NCI-H2107 treated with DMSO at 0.1 percent for 48 hours (cell line): Measurements from ENCODE around the gene CACNA1G.
A peak's percentile ranks its signal among the peaks of the same experiment; 100 is the strongest.

Experiments used
- DNase-seq: peaks from one replicate; lab custom pipeline; 2025; ENCODE audit not compliant: unreplicated experiment; lab: John Stamatoyannopoulos, UW

The CACNA1G gene

DNA sequence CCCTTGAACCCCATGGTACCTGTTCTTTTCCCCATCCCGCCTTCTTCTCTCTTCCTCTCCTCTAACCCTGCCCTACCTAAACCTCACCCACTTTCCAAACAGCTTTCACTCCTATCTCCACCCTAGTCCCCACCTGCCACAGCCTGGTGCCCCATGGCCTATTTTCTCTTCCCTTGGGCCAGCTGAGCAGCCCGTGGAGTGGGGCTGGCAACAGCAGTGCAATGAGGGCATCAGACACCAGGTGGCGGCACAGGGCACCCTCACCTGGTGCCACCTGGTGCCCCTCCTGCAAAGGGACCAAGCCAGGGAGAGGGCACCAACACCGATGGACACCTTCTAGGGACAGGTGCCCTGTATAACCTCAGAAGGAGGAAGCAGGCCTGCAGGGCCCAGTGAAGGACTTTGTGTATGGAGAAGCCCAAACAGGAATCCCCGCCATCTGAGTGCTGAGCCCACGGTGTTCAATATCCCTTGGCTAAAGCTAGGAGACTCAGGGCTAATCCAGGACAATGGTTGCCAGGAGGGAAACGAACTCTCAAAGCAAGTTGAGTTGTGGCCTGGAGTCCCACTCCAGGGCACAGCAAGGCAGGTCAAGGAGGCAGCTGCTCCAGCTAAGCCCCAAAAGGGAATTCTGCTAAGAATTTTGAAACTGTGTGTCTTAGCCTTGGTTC, 70.1 kb downstream of the CACNA1G start:
- peak; percentile 22 for DNase-seq

DNA sequence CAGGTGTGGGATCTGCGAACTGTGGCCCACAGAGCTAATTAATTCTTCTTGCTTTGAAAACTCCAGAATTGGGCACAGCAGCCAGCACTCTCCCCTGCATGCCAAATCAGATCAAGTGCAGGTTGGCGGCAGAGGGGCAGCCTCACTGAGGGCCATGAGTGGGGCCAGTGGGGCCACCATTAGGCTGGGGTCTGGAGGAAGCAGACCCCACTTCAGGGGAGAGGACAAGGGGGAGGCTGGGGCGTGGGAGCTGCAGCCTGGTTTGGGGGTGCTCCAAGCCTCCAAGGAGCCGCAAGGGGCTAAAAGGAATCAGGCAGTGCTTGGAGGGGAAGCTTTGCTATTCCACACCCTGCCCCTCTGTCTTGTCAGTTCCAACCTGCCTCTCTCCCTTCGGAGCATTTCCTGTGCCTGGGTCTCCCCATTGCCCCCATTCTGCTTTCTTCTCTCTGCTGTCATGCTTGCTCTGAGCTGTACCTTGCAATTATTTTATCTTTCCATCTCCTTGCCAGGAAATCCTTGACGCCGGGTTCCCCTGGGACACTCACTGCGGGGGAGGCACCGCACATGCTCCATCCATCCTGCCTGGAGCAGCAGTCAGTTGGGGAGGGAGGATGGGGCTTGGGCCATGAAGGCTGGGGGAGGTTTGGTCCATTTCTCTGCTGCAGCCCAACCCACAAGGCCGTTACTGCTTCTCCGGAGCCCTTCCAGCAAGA, 70.8 kb downstream of the CACNA1G start:
- DNase-seq, result no peak

DNA sequence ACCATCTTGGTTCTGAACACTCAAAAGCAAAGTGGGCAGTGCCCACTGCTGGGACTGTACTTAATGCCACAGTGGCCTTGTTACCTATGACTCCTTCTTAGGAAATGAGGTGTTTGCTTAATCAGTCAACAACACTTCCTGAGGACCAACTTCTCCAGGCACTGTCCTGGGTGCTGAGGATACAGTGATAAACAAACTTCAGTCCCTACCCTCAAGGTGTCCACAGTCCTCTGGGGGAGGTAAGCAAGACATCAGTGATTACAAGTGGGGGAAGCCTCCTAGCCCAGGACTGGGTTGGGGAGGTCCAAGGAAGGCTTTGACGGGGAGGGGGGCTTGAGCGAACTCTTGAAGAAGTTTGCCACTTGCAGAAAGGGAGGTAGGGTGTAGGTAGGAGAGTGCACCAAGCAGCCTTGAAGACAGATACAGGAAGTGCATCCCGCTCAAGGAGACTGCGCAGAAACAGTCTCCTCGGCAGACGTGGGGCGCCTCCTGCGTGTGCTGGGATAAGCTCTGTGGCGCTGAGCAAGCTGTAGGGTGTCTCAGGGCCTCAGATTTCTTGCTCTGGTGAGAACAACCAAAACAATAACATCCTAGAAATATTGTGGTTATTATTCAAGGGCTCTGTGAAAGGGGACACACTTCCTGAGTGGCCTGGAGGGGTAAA, 71.5 kb downstream of the CACNA1G start:
- no peak for DNase-seq

DNA sequence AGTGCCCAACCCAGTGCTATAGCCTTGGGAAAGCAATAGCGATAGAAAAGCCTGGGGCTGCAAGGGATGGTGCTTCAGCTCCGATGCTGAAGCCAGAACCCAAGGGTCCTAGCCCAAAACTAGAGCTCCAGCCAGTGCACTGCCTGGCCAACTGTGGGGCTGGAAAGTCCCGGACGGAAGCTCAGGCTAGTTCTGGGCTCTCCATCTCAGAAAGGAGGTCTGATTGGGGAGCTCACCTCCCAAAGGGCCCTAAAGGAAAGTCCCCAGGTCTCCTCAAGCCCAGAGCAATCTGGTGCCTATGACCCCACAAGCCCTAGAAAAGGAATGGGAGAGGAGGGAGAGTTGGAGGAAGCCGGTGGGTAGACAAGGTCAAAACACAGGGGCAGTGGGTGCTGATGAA, 72.1 kb downstream of the CACNA1G start:
- no peak for DNase-seq

DNA sequence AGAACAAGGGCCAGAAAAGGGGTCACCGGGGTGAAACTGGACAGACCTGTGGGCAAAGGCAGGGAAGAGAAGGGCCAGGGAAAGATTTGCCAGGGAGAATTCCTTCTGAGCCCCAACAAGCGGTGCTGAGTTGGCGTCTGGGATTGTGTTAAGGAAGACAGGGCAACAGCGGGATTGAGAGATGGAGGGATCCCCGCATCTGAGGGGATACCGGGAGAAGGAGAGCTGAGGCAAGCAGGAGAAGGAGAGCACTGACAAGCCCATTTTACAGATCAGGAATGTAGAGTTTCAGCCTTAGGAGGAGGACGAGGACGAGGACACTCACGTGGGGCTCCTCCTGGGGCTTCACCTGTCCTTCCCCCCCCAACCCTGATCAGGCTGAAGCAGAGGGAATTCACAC, 73.2 kb downstream of the CACNA1G start:
- DNase-seq, result no peak

DNA sequence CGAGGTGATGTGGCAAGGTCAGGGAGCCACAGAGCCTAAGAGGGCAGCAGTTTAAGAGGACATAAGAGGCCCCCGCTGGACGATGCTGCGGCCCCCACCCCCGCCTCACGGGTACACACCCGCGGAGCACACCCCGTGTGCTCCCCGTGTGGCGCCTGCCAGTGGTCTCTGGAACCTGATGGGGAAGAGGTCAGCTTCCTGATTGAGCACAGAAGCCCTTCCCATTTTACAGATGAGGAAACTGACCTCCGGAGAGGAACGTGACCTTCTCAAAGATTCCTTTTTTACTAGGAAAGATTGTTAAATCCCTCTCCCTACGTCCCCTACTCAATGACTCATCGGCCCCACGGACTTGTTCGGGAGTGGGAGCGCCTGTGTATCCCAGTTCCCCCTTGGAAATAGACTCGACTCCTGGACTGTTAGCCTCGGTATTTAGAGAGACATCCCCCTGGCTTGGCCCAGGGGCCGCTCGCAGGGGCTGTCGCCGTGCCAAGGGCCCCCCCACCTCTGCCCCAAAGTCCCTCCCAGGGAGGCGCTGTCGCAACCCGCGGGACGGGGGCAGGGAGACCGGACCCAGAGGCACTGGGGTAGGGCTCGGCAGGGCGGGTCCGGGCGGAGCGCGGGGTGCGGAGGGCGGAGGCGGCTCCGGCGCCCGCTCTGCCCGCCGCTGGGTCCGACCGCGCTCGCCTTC, 73.9 kb downstream of the CACNA1G start, which contains the start of gene ABCC3:
Gene ABCC3 (plus strand): TSS at position 658 of the 691 bp plus-strand sequence. CDS start 56 bp downstream, outside the sequence.
- no peak for DNase-seq

DNA sequence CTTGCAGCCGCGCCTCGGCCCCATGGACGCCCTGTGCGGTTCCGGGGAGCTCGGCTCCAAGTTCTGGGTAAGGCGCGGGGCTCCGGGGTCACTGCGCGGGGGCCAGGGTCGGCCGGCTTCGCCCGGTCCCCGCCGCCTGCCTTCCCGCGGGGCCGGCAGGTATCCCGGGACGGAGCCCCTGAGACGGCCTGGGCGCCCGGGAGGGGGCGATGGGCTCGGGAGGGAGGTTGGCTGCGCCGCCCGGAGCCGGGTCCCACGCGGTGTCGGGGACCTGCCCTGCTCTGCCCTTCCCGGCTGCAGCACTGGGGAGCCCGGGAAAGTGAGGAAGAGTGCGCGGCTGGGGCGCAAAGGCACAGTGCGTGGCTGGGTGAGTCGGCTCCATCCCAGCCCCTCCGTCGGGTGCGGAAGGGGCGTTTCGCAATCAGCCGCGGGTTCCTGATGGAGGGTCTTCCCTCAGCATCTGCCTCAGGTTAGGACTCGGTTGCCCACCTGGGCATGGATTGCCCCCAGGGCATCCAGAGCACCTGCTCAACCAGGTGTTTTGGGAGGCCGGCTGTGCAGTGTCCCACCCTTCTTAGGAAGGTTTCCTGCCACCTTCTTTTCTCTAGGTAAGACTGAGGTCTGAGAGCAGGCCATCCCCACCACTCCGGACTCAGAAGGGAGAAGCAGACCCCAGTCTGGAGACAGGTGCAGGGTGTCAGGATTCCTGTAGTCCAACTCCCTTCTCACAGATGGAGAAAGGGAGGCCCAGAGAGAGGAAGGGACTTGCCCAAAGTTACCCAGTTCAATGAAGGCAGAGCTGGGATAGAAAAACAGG, 74.6 kb downstream of the CACNA1G start:
- no peak for DNase-seq

DNA sequence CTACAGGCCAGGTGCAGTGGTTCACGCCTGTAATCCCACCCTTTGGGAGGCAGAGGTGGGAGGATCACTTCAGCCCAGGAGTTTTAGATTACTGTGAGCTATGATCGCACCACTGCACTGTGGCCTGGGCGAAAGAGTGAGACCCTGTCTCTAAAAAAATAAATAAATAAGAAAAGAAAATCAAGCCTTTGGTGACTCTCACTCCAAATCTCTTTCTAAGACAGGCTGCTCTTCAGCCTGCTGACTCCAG, 75.1 kb downstream of the CACNA1G start:
- DNase-seq, result no peak

DNA sequence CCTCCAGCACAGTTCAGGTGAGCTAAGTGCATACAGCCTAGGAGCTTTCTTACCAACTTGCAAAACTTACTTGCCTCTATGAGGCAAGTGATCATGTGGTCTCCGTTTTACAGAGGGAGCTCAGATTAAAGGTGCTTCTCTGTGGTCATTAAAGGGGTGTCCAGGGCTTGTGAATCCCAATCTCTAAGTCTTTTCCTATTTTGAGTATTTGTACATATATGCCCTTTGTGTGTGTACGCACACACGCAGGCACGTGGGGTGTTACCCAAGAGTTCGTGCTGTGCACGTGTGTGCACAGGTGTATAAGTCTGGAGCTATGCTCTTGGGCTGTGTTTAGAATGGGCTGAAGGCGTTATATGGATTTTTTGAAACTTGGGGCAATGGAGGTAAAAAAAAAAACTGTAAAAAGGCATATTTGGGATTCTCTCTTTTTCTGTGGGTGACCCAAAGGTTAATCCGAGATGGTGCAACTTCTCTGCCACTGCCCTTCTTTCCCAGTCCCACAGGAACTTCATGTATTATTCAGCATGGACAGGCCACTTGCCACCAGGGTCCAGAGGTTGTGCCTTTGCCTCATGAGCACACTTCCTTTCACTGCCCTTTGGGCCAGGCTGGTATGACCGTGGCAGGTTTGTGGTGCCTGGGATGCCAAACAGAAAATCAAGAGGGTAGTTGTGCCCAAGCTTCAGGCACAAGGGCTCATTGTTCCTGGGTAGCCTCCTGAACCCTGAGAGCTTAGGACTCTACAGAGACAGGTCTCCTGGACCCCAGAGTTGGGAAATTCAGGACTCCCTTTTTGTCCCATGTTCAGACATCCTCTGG, 75.7 kb downstream of the CACNA1G start:
- DNase-seq, result no peak

DNA sequence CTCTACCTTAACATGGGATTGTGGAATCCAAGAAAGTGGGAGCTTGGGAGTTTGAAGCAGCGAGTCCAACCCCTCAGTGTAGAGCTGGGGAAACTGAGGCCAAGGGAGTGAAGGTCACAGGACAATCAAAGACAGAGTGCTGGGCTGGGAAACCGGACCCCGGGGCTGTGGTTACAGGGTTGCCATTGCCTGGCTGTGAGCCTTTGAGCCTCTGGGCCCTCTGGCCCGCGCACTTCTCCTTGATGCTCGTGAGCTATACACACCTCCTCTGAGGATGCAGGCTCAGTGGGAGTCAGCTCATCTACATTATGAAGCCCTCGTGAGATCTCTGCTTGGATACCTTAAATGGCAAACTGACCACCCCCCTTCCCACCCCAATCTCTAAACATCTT, 76.3 kb downstream of the CACNA1G start:
- no peak for DNase-seq

DNA sequence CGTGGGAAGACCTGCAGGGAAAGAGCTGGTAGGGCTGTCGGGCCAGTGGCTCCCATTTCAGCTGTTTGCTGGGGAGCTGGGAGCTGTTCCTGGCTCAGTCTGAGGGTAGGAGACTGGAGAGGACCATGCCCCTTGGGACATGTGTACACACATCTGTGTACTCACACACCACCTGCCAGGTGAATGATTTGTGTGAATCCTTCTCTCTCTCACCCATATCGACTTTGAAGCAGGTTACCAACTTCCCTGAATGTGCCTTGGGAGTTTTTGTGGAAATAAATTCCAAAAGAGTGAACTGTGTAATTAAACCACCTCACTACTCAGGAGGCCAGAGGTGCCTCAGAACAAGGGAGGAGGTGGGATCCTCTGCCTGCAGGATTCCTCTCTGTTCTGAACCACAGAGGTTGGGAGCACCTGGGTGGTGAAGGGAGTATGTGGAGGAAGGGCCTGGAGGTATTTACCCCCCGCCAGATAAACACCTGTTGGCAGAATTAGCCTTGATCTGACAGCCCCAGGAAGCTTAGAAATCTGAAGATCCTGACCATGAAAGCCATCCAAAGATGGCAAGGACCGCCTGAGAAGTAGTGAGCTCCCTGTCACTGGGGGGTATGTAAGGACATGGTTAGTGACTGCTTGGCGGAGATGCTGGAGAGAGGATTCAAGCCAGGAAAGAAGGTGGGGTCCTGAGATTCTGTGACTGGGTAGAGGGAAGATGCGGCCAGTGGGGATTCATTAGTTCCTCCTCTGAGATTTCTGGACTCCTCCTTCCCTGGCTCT, 77.5 kb downstream of the CACNA1G start:
- no peak for DNase-seq

DNA sequence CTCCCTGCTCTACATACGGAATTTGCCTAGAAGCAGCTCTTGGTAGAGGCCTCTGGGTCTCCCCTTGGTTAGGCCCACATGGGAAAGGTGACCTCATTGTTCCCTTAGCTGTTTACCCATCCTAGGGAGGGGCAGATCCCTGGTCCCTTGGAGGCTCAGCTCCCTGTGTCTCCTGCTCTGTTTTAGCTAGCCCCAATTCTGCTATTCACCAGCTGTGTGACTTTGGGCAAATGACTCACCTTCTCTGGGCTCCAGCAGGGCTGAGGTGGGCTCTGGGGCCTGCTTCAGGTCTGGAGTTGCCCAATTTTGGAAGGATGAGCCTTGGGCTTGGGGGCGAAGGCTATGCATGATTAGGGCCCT, 78.1 kb downstream of the CACNA1G start:
- no peak for DNase-seq

DNA sequence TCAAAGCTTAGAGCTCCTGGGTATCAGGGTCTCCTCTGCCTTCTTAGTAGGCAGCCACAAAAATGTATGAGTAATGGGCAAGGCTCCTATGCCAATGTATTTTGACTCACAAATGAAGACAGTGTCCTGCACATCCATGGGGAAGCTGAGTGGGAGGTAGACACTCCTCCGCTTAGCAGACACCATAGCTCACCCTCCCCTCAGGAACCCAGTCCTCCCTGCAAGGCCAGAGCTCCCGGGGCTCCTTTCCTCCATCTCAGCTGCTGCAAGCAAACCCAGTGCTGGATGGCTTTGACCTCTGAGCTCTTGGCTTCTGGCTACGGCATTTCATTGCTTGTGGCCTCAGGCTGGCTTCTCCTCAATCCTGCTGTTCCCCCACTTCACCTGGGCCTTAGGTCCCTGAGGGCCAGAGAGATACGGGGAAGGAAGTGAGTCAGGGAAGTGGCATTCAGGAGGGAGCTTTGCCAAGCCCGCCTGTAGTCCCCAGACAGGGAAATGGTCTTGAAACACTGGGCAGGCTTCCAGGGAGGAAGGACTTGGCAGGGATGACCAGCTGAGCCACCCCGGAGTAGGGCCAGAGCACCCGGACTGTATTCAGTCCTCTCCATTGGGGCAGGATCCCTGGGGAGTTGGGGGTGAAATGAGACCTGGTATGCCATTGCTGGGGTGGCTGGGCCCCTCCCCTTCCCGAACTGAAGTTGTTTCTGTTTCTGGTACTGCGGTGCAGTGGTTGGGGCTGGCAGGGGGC, 78.6 kb downstream of the CACNA1G start:
- peak; percentile 49 for DNase-seq

DNA sequence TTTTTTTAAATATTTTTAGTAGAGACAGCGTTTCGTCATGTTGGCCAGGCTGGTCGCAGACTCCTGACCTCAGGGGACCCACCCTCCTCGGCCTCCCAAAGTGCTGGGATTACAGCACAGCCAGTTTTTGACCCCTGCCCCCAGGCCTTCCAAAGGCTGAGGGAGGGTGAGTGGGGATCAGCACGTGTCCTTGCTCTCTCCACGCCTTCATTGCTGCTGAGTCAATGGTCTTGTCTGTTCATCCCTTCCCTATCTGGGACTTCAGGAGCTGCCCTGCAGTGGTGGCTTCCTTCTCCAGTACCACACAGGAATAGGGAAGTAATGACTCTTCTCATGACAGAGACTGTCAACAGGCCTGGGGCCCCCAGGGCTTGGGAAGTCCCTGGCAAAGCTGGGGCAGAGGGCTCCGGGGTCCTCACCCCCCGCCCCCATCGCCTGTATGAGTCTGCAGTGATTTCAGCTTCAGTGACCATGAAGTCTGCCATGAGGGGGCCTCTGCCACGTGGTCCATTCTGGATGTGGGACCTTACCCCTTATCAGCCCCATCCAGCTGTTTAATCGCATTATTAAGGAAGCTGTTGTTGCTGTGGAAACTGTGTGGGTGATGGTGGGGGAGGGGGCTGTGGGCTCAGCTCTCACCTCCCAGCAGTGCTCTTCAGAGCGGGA, 80.3 kb downstream of the CACNA1G start:
- no peak for DNase-seq

DNA sequence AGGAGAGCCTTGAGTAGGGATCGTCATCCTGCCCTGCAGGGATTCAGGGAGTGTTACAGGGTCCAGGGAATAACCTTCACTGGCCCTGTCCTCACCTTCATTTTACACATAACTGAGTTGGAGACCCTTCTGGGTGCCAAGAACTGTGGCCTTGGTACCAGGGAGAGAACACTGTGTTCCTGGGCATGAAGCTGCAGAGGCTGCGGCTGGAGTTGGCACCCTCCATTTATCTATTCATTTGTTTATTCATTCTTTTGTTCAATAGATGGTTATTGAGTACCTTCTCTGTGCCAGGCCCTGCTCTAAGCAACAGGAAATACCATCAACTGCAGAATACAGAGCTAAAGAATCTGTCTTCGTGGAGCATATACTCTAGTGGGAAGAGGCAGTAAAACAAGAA, 80.8 kb downstream of the CACNA1G start:
- DNase-seq, result no peak

DNA sequence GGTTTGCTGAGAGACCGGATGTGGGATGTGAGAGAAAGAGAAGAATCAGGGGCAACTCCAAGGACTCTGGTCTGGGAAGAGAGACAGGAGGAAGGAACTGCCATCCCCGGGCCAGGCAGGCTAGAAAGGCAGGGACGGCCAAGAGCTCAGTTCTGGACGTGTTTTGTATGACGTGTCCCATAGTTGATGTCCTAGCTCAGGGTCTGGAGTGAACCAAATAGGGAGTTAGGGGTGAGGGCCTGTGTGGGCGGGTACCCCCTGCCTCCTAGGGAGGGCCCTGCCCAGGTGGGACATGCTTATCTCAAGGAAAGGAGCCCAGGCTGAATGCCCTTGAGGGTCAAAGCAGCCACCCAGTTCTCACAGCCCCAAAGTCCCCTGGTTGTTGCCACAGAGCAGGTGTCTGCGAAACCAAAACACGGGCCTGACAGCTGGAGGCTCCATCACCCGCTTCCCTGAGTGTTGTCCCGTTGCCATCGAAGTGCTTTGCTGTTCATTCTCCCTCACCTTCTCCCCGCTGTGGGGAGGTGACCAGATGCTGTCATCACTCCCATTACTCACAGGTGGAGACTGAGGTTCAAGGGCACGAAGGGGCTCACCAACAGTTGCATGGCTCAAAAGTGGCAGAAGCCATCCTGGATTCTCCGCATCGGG, 81.7 kb downstream of the CACNA1G start:
- DNase-seq, result no peak

DNA sequence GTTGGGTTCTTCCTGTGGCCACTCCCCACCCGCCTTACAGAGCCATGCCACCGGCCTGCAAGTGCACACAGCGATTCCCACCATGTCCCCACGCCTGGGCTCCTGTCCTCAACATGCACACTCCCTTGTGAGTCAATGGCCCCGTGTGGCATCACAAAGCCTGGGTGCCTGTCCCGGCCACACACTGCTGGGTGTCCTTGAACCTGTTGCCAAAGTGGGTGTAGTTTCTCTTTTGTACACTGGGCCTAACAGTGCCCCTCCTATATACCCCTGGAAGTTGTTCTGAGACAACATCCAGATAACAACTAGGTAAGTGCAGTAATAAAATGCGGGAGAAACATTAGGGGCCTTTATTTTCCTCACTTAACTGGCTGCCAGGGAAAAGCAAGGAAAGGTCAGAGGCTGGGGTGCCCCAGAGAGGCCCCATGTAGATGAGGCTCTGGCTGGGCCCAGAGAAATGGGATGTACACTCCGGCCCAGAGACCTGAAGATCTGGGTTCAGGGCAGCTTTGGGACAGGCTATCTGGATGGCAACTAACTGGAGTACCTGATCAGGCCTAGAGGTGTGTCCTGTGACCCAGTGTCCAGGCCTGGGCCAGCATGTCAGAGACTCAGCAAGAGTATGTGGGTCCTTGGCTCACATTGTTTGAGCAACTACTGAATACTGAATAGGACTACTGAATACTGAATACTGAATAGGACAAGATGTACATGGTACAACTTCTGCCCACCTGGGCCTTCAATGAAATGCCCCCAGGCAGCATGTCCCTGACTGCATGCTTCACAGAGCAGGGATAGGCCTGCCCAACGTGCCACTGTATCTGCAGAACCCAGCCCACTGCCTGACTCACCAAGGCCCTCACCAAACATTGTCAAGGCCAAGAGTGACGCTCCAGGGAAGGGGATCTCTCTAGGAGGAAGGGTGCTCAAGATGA, 82.5 kb downstream of the CACNA1G start:
- DNase-seq, result no peak
